NCI-H524 (cell line): ENCODE data around the gene ATG101.
A peak's percentile ranks its signal among the peaks of the same experiment; 100 is the strongest.

Experiments
- DNase-seq, 2 experiments: peaks; one replicate each; lab custom pipeline; 2025; lab: John Stamatoyannopoulos, UW

Gene ATG101

GRCh38 chr12:52069327-52070184 is at the start of gene ATG101:
ATG101 (plus strand) TSS chr12:52069978; CDS start chr12:52073651, 3,673 bp downstream.
- peak; percentile 86 to 95 for DNase-seq

GRCh38 chr12:52020539-52021336 is 49.0 kb upstream of the ATG101 start:
- DNase-seq = peak; percentile 55 to 83

- DNase-seq = no peak
Measured at GRCh38 chr12:52022841-52023181, 47.0 kb upstream of the ATG101 start.

GRCh38 chr12:52023182-52023975 is 46.4 kb upstream of the ATG101 start:
- DNase-seq = peak; percentile 43 to 73

- DNase-seq = peak in 1 of 2 experiments; percentile 58
Measured at GRCh38 chr12:52023976-52024688, 45.6 kb upstream of the ATG101 start.

- no peak for DNase-seq
Measured at GRCh38 chr12:52024845-52025230, 44.9 kb upstream of the ATG101 start.

- no peak for DNase-seq
Measured at GRCh38 chr12:52026263-52026662, 43.5 kb upstream of the ATG101 start.

GRCh38 chr12:52027085-52027843 is 42.5 kb upstream of the ATG101 start:
- no peak for DNase-seq

GRCh38 chr12:52029685-52030084 is 40.1 kb upstream of the ATG101 start:
- peak; percentile 70 to 91 for DNase-seq

GRCh38 chr12:52032446-52032803 is 37.4 kb upstream of the ATG101 start:
- peak in 1 of 2 experiments; percentile 13 for DNase-seq

- peak; percentile 86 to 91 for DNase-seq
Measured at GRCh38 chr12:52032804-52033445, 36.9 kb upstream of the ATG101 start.

GRCh38 chr12:52033446-52034140 is 36.2 kb upstream of the ATG101 start:
- DNase-seq = peak in 1 of 2 experiments; percentile 41

- no peak for DNase-seq
Measured at GRCh38 chr12:52035190-52035589, 34.6 kb upstream of the ATG101 start.

GRCh38 chr12:52035926-52036325 is 33.9 kb upstream of the ATG101 start:
- DNase-seq = no peak

- peak in 1 of 2 experiments; percentile 51 for DNase-seq
Measured at GRCh38 chr12:52036587-52037171, 33.1 kb upstream of the ATG101 start.

- peak in 1 of 2 experiments; percentile 24 for DNase-seq
Measured at GRCh38 chr12:52037248-52037861, 32.4 kb upstream of the ATG101 start.

GRCh38 chr12:52038447-52038846 is 31.3 kb upstream of the ATG101 start:
- no peak for DNase-seq

GRCh38 chr12:52041035-52041434 is 28.7 kb upstream of the ATG101 start:
- no peak for DNase-seq

- no peak for DNase-seq
Measured at GRCh38 chr12:52041695-52042123, 28.1 kb upstream of the ATG101 start.
